HepG2 (cell line): ENCODE results near the gene SLC29A1. TPM values are rescaled to one million over a fixed set of nuclear protein-coding genes. Genes with fewer than 3 reads are reported as not detected.

Source experiments
- BHLHE40 ChIP-seq: IDR thresholded peaks from 2 replicates; pipeline ENCODE4 v1.6.1; 2011; ENCODE audit warnings: low read length, improper control_type of control experiment
- CENPT ChIP-seq: sonication (generic); formaldehyde crosslinking; IDR thresholded peaks from 2 replicates; pipeline ENCODE4 v1.8.0; 2022; ENCODE audit warnings: low read depth, mild to moderate bottlenecking, moderate library complexity, missing genetic modification reagents
- CENPX ChIP-seq: sonication (generic); formaldehyde crosslinking; IDR thresholded peaks from 2 replicates; pipeline ENCODE4 v1.9.0; 2021; ENCODE audit warnings: mild to moderate bottlenecking, missing genetic modification reagents, moderate library complexity
- DR1 ChIP-seq: sonication (generic); formaldehyde crosslinking; IDR thresholded peaks from 2 replicates; pipeline ENCODE4 v1.8.0; 2021; ENCODE audit warnings: mild to moderate bottlenecking, missing genetic modification reagents, inconsistent platforms
- GABPB1 ChIP-seq: IDR thresholded peaks from 2 replicates; pipeline ENCODE4 v1.6.1; 2016; ENCODE audit warnings: mild to moderate bottlenecking, missing genetic modification reagents, moderate library complexity, missing compliant biosample characterization
- NONO ChIP-seq, 2 experiments: fragments of 450-650 bp in 1 of 2; sonication (generic) in 1 of 2; formaldehyde crosslinking in 1 of 2; IDR thresholded peaks in 1 of 2; conservative IDR thresholded peaks in 1 of 2; 2 replicates each; pipeline versions ENCODE4 v1.6.1 to v1.8.0; 2017 to 2022; ENCODE audit warnings: mild to moderate bottlenecking in 1 of 2, missing genetic modification reagents in 1 of 2, moderate library complexity in 1 of 2
- NRL ChIP-seq: sonication (generic); formaldehyde crosslinking; IDR thresholded peaks from 2 replicates; pipeline ENCODE4 v1.5.0; 2020; ENCODE audit warnings: missing genetic modification reagents, mild to moderate bottlenecking, moderate library complexity, borderline replicate concordance
- POLR2AphosphoS5 ChIP-seq: IDR thresholded peaks from 2 replicates; pipeline ENCODE4 v1.6.1; 2012; ENCODE audit warnings: low read depth, low read length
- SALL1 ChIP-seq: sonication (generic); formaldehyde crosslinking; IDR thresholded peaks from 2 replicates; pipeline ENCODE4 v1.8.0; 2022; ENCODE audit warnings: mild to moderate bottlenecking, missing genetic modification reagents
- SIX1 ChIP-seq: sonication (generic); formaldehyde crosslinking; IDR thresholded peaks from 2 replicates; pipeline ENCODE4 v1.4.0; 2020; ENCODE audit warnings: missing genetic modification reagents, borderline replicate concordance
- SOX5 ChIP-seq: IDR thresholded peaks from 2 replicates; pipeline ENCODE4 v1.6.1; 2016; ENCODE audit warnings: borderline replicate concordance
- ZNF329 ChIP-seq: sonication (generic); formaldehyde crosslinking; IDR thresholded peaks from 2 replicates; pipeline ENCODE4 v1.9.0; 2021; ENCODE audit warnings: low read depth, mild to moderate bottlenecking, missing genetic modification reagents
- ZNF777 ChIP-seq: sonication (generic); formaldehyde crosslinking; IDR thresholded peaks from 2 replicates; pipeline ENCODE4 v1.4.0; 2020; ENCODE audit warnings: missing genetic modification reagents
- ZNF841 ChIP-seq: sonication (generic); formaldehyde crosslinking; IDR thresholded peaks from 2 replicates; pipeline ENCODE4 v1.8.1; 2023; ENCODE audit warnings: missing genetic modification reagents, borderline replicate concordance
- polyA plus RNA-seq, 8 experiments: library from polyadenylated mRNA; depleted of rRNA in 3 of 8; stranded (reverse) in 7 of 8; unstranded in 1 of 8; fragments of >200 nt; fragmentation: Illumina TruSeq in 4 of 8; extraction: Trizol in 4 of 8; gene quantifications; 2 replicates each; pipeline versions ENCODE4 v1.2.1 to v1.2.3, GENCODE V29; 2011 to 2016; ENCODE audit warnings: low read depth in 4 of 8, missing spikeins in 1 of 8, mixed read lengths in 1 of 8; ENCODE audit not compliant: insufficient read depth in 1 of 8
- total RNA-seq, 5 experiments: library from RNA; depleted of rRNA; stranded (reverse); fragments of >200 nt; fragmentation: Illumina TruSeq; extraction: Trizol; gene quantifications; 2 replicates each; pipeline ENCODE4 v1.2.3, GENCODE V29; 2016; ENCODE audit warnings: low read depth in 1 of 5
- TF ChIP-seq, protein P1 (sequence below): sonication (generic); formaldehyde crosslinking; IDR thresholded peaks from 2 replicates; pipeline ENCODE4 v1.8.1; 2023; ENCODE audit warnings: mild to moderate bottlenecking, missing genetic modification reagents
- TF ChIP-seq, protein P2 (sequence below): sonication (generic); formaldehyde crosslinking; IDR thresholded peaks from 2 replicates; pipeline ENCODE4 v1.5.1; 2020; ENCODE audit warnings: mild to moderate bottlenecking, missing genetic modification reagents, moderate library complexity
- TF ChIP-seq, protein P3 (sequence below): sonication (generic); formaldehyde crosslinking; IDR thresholded peaks from 2 replicates; pipeline ENCODE4 v1.4.0; 2020; ENCODE audit warnings: missing genetic modification reagents

SLC29A1 gene
- total and polyA plus RNA-seq, 2 of the 13 experiments (the other 11 are each of a cell fraction or from before 2014, with no cell fraction given): 43.2 to 106 TPM

DNA sequence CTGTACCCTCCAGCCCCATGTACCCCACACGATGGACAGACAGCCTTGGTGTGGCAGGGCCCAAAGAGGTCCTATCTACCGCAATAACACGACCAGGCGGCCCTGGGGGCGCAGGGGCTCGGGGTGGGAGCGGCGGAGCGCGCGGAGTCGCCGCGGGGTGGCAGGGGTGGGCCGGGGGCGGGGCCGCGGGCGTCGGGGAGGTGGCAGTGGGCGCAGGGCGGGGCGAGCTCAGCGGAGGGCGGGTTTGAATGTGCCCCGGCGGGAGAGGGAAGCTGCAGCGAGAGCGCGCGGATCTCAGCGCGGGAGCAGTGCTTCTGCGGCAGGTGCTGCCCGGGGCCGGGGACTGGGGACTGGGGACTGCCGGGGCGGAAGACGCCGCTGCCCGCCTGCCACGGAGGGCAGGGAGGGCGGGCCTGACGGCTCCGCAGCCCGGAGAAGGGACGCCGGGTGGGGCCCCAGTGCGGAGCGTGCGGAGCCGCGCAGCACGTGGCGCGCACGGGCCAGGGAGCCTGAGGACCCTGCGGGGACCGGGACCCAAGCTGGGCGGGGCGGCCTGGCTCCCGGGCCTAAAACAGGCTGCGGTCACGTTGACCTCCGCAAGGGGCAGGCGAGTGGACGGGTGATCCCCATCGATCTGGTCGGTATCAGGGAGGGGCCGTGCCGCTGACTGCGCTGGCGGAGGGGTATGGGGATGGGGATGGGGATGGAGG is at the start of gene SLC29A1 (continued):
- TF ChIP-seq NRL (no peak), SOX5 (CRISPR knock-in tag) (peak; percentile 12; the same call in 1 of the 2 replicates), DR1 (CRISPR knock-in tag) (0 out of 2 replicates have a peak, but pooled peaks have one; percentile 36), ZNF841 (CRISPR knock-in tag) (no peak), SIX1 (CRISPR knock-in tag) (no peak), ZNF777 (CRISPR knock-in tag) (peak; percentile 46), CENPX (CRISPR knock-in tag) (no peak), ZNF329 (peak; percentile 39; the same call in 1 of the 2 replicates), POLR2AphosphoS5 (peak; percentile 56), SALL1 (CRISPR knock-in tag) (peak; percentile 77), GABPB1 (peak; percentile 77), CENPT (CRISPR knock-in tag) (0 out of 2 replicates have a peak, but pooled peaks have one; percentile 57), BHLHE40 (peak; percentile 92), NONO (IDR thresholded peaks at IDR 0.05) (no peak), NONO (CRISPR knock-in tag; conservative IDR thresholded peaks at IDR 0.05) (peak; percentile 86)
- TF ChIP-seq, protein P1, sequence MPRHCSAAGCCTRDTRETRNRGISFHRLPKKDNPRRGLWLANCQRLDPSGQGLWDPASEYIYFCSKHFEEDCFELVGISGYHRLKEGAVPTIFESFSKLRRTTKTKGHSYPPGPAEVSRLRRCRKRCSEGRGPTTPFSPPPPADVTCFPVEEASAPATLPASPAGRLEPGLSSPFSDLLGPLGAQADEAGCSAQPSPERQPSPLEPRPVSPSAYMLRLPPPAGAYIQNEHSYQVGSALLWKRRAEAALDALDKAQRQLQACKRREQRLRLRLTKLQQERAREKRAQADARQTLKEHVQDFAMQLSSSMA (CRISPR knock-in tag): peak; percentile 88
- TF ChIP-seq, protein P2, sequence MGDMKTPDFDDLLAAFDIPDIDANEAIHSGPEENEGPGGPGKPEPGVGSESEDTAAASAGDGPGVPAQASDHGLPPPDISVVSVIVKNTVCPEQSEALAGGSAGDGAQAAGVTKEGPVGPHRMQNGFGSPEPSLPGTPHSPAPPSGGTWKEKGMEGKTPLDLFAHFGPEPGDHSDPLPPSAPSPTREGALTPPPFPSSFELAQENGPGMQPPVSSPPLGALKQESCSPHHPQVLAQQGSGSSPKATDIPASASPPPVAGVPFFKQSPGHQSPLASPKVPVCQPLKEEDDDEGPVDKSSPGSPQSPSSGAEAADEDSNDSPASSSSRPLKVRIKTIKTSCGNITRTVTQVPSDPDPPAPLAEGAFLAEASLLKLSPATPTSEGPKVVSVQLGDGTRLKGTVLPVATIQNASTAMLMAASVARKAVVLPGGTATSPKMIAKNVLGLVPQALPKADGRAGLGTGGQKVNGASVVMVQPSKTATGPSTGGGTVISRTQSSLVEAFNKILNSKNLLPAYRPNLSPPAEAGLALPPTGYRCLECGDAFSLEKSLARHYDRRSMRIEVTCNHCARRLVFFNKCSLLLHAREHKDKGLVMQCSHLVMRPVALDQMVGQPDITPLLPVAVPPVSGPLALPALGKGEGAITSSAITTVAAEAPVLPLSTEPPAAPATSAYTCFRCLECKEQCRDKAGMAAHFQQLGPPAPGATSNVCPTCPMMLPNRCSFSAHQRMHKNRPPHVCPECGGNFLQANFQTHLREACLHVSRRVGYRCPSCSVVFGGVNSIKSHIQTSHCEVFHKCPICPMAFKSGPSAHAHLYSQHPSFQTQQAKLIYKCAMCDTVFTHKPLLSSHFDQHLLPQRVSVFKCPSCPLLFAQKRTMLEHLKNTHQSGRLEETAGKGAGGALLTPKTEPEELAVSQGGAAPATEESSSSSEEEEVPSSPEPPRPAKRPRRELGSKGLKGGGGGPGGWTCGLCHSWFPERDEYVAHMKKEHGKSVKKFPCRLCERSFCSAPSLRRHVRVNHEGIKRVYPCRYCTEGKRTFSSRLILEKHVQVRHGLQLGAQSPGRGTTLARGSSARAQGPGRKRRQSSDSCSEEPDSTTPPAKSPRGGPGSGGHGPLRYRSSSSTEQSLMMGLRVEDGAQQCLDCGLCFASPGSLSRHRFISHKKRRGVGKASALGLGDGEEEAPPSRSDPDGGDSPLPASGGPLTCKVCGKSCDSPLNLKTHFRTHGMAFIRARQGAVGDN (CRISPR knock-in tag): peak; percentile 96
- TF ChIP-seq, protein P3, sequence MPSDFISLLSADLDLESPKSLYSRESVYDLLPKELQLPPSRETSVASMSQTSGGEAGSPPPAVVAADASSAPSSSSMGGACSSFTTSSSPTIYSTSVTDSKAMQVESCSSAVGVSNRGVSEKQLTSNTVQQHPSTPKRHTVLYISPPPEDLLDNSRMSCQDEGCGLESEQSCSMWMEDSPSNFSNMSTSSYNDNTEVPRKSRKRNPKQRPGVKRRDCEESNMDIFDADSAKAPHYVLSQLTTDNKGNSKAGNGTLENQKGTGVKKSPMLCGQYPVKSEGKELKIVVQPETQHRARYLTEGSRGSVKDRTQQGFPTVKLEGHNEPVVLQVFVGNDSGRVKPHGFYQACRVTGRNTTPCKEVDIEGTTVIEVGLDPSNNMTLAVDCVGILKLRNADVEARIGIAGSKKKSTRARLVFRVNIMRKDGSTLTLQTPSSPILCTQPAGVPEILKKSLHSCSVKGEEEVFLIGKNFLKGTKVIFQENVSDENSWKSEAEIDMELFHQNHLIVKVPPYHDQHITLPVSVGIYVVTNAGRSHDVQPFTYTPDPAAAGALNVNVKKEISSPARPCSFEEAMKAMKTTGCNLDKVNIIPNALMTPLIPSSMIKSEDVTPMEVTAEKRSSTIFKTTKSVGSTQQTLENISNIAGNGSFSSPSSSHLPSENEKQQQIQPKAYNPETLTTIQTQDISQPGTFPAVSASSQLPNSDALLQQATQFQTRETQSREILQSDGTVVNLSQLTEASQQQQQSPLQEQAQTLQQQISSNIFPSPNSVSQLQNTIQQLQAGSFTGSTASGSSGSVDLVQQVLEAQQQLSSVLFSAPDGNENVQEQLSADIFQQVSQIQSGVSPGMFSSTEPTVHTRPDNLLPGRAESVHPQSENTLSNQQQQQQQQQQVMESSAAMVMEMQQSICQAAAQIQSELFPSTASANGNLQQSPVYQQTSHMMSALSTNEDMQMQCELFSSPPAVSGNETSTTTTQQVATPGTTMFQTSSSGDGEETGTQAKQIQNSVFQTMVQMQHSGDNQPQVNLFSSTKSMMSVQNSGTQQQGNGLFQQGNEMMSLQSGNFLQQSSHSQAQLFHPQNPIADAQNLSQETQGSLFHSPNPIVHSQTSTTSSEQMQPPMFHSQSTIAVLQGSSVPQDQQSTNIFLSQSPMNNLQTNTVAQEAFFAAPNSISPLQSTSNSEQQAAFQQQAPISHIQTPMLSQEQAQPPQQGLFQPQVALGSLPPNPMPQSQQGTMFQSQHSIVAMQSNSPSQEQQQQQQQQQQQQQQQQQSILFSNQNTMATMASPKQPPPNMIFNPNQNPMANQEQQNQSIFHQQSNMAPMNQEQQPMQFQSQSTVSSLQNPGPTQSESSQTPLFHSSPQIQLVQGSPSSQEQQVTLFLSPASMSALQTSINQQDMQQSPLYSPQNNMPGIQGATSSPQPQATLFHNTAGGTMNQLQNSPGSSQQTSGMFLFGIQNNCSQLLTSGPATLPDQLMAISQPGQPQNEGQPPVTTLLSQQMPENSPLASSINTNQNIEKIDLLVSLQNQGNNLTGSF: peak; percentile 86
